Thyroid gland (tissue), 4 donors: Measurements from ENCODE around the gene RGSL1. TPM values are rescaled to one million over a fixed set of nuclear protein-coding genes. Genes with fewer than 3 reads are reported as not detected.

Experiments used
- DNase-seq, 2 donors: peaks; one replicate each; pipeline ENCODE4 v3.0.0-alpha.2; 2019
- H3K27ac ChIP-seq, 3 donors: fragments of 200-600 bp; sonication (generic); 1 replicate in 2 of 3; 2 replicates in 1 of 3; pipeline ENCODE4 v1.5.1; 2016 to 2019; ENCODE audit warnings: mild to moderate bottlenecking in 1 of 3, moderate library complexity in 1 of 3
- H3K27me3 ChIP-seq: fragments of 200-600 bp; sonication (generic); one replicate; pipeline ENCODE4 v1.5.1; 2019
- H3K36me3 ChIP-seq, 2 donors: fragments of 200-600 bp; sonication (generic); one replicate each; pipeline ENCODE4 v1.5.1; 2016 to 2019
- H3K4me1 ChIP-seq, 2 donors: fragments of 200-600 bp; sonication (generic); one replicate each; pipeline ENCODE4 v1.5.1; 2017 to 2019
- H3K4me3 ChIP-seq, 3 donors: fragments of 200-600 bp; sonication (generic); replicated peaks in 1 of 3; 1 replicate in 2 of 3; 2 replicates in 1 of 3; pipeline ENCODE4 v1.5.1; 2016; ENCODE audit warnings: mild to moderate bottlenecking in 1 of 3
- H3K9me3 ChIP-seq: fragments of 200-600 bp; sonication (generic); one replicate; pipeline ENCODE4 v1.5.1; 2017
- POLR2A ChIP-seq, 2 donors: fragments of 450-650 bp; IDR thresholded peaks; one replicate each; pipeline ENCODE4 v1.6.1; 2017; ENCODE audit warnings: antibody characterized with exemption in 2 of 2, mild to moderate bottlenecking in 2 of 2, moderate library complexity in 1 of 2
- WGBS, 2 donors: methylation state at CpG; one replicate each; pipeline ENCODE4 v1.1.5; 2017; 5-methylcytosine and 5-hydroxymethylcytosine counted together
- intact Hi-C: fragments of 100-400 bp; cut with DNase I; formaldehyde crosslinking; loops from one replicate; pipeline ENCODE4 v1.15.1; 2023
- total RNA-seq, 4 donors: library from RNA; depleted of rRNA; stranded (reverse); fragments of >200 nt; gene quantifications; one replicate each; pipeline ENCODE4 v1.2.3, GENCODE V29; 2016
- TF ChIP-seq, protein P1 (sequence below), 6 experiments: fragments of 200-600 bp in 3 of 6; fragments of 450-650 bp in 3 of 6; sonication (generic) in 3 of 6; IDR thresholded peaks; one replicate each; pipeline ENCODE4 v1.5.1; 2016 to 2019; ENCODE audit warnings: antibody characterized with exemption in 6 of 6, mild to moderate bottlenecking in 2 of 6, inconsistent platforms in 1 of 6, moderate library complexity in 1 of 6

Gene RGSL1
- total RNA-seq, 4 donors from 2014 or later = 0.27 TPM; not detected in 3

DNA sequence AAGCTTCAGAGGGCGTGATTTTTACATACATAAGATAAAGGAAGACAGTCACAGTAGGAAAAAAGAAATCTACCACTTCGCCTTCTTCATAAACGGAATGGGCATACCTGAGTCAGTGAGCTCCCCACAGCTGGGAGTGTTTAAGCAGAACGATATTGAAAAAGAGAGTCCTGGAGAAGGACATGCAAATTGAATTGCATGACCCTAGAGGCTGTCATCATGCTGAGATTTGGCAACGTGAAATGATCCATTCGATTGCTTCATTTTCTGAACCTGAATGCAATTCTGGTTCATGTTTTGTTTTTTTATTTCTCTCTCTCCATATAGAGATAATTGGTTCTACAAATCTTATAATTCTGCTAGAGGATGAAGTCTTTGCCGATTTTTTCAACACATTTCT, 3.7 kb downstream of the RGSL1 start:
- intact Hi-C loops = loop anchor here (10.0 kb wide), 1 partner anchor 111 kb away; no protein-coding TSS in a partner anchor
- Histone ChIP-seq H3K9me3 (no peaks in the 10 kb centered on the region), H3K4me3 (no peak overlapping the region), H3K27ac (no peak overlapping the region), H3K36me3 (no peaks in the 10 kb centered on the region), H3K4me1 (no peaks in the 10 kb centered on the region), H3K27me3 (no peaks in the 10 kb centered on the region)
- no peak for DNase-seq
- TF ChIP-seq, protein P1, sequence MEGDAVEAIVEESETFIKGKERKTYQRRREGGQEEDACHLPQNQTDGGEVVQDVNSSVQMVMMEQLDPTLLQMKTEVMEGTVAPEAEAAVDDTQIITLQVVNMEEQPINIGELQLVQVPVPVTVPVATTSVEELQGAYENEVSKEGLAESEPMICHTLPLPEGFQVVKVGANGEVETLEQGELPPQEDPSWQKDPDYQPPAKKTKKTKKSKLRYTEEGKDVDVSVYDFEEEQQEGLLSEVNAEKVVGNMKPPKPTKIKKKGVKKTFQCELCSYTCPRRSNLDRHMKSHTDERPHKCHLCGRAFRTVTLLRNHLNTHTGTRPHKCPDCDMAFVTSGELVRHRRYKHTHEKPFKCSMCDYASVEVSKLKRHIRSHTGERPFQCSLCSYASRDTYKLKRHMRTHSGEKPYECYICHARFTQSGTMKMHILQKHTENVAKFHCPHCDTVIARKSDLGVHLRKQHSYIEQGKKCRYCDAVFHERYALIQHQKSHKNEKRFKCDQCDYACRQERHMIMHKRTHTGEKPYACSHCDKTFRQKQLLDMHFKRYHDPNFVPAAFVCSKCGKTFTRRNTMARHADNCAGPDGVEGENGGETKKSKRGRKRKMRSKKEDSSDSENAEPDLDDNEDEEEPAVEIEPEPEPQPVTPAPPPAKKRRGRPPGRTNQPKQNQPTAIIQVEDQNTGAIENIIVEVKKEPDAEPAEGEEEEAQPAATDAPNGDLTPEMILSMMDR (IDR thresholded peaks at IDR 0.05) = no peak
- no peak for TF ChIP-seq POLR2A (IDR thresholded peaks at IDR 0.05)
- 80 to 83% methylated on average over 7 of the region's 7 CpGs for WGBS, 2 donors

DNA sequence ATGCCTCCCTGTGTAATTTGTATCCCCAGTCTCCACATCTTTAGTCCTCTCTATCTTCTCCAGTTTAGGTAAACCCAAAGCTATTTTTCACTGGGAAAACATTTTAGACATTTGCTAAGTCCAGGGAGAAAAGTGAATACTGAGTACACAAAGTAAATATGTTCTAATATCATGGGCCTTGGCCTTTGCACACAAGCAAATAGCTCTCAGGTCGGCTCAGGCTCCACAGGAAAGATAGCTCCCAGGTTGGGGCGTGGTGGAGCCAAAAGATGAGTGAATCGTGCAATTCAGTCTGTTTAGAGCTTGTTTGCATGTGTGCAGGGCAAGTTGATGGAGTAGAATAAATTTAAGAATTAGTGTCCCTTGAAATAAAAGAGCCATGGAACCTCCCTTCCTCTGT, 7.9 kb downstream of the RGSL1 start:
- TF ChIP-seq POLR2A (IDR thresholded peaks at IDR 0.05) = no peak
- TF ChIP-seq, protein P1 (IDR thresholded peaks at IDR 0.05) = no peak
- intact Hi-C loops = loop anchor here (10.0 kb wide), 1 partner anchor 107 kb away; no protein-coding TSS in a partner anchor
- no peaks in the 10 kb centered on the region for H3K36me3 ChIP-seq
- H3K27me3 ChIP-seq = no peaks in the 10 kb centered on the region
- no peak overlapping the region for H3K27ac ChIP-seq
- no peak for DNase-seq
- WGBS, 2 donors = 89 to 92% methylated on average over 3 of the region's 3 CpGs
- no peaks in the 10 kb centered on the region for H3K4me1 ChIP-seq
- no peak overlapping the region for H3K4me3 ChIP-seq
- no peaks in the 10 kb centered on the region for H3K9me3 ChIP-seq

DNA sequence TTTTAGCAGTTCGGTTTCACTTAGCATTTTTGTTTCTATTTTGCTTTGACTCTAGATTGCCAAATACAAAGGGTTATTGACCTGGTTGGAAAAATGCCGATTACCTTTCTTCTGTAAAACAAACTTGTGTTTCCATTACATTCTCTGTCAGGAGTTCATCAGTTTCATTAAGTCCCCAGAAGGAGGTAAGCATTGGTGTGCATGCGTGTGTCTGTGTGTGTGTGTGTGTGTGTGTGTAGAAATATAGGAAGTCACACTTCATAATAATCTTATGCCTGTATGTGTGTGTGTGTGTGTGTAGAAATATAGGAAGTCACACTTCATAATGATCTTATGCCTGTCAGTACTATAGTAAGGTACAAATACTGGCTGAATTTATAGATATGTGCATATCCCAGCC, 10.0 kb downstream of the RGSL1 start:
- DNase-seq = no peak
- intact Hi-C loops = loop anchor here (10.0 kb wide), 1 partner anchor 105 kb away; no protein-coding TSS in a partner anchor
- TF ChIP-seq POLR2A (IDR thresholded peaks at IDR 0.05) = no peak
- TF ChIP-seq, protein P1 (IDR thresholded peaks at IDR 0.05) = no peak
- Histone ChIP-seq H3K36me3 (no peaks in the 10 kb centered on the region), H3K27ac (no peak overlapping the region), H3K9me3 (no peaks in the 10 kb centered on the region), H3K4me3 (no peak overlapping the region), H3K27me3 (no peaks in the 10 kb centered on the region), H3K4me1 (no peaks in the 10 kb centered on the region)
- WGBS, 2 donors = 77 to 80% methylated on average over 3 of the region's 3 CpGs

GRCh38 chr1:182460550-182460951, 10.6 kb downstream of the RGSL1 start:
- intact Hi-C loops = no loop called here
- H3K9me3 ChIP-seq = no peaks in the 10 kb centered on the region

DNA sequence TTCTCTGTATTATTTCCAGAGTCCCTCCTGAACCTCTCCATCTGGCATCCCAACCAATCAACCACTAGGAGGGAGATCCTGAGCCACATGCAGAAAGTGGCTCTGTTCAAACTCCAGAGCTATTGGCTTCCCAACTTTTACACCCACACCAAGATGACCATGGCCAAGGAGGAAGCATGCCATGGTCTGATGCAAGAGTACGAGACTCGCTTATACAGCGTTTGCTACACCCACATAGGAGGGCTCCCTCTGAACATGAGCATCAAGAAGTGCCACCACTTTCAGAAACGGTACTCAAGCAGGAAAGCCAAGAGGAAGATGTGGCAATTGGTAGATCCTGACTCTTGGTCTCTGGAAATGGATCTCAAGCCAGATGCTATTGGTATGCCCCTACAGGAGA, 23.6 kb downstream of the RGSL1 start:
- H3K4me1 ChIP-seq = no peaks in the 10 kb centered on the region
- no peak for DNase-seq
- H3K9me3 ChIP-seq = no peaks in the 10 kb centered on the region
- no peak overlapping the region for H3K4me3 ChIP-seq
- no peak for TF ChIP-seq POLR2A (IDR thresholded peaks at IDR 0.05)
- TF ChIP-seq, protein P1 (IDR thresholded peaks at IDR 0.05) = no peak
- WGBS, 2 donors = 90 to 93% methylated on average over 4 of the region's 4 CpGs
- no peaks in the 10 kb centered on the region for H3K27me3 ChIP-seq
- no peaks in the 10 kb centered on the region for H3K36me3 ChIP-seq
- H3K27ac ChIP-seq = no peak overlapping the region
- intact Hi-C loops = no loop called here

More at GRCh38 chr1:182460550-182460951, 10.6 kb downstream of the RGSL1 start:
- TF ChIP-seq, protein P1 (IDR thresholded peaks at IDR 0.05) = no peak
- TF ChIP-seq POLR2A (IDR thresholded peaks at IDR 0.05) = no peak
- Histone ChIP-seq H3K4me3 (no peak overlapping the region), H3K36me3 (no peaks in the 10 kb centered on the region), H3K27ac (no peak overlapping the region), H3K4me1 (no peaks in the 10 kb centered on the region), H3K27me3 (no peaks in the 10 kb centered on the region)
- no peak for DNase-seq
